Fibroblast of skin of left biceps (primary cell): ENCODE data around the gene PDXP.
"Not testable (repeated sequence)": the region's sequence is repeated elsewhere in the genome, so short reads cannot be mapped to it uniquely, and the experiment has no call there.

Source experiments
- DNase-seq, 2 experiments: peaks; one replicate each; pipeline ENCODE4 v3.0.0-alpha.2; 2013; ENCODE audit warnings: low read depth in 2 of 2

PDXP gene

DNA sequence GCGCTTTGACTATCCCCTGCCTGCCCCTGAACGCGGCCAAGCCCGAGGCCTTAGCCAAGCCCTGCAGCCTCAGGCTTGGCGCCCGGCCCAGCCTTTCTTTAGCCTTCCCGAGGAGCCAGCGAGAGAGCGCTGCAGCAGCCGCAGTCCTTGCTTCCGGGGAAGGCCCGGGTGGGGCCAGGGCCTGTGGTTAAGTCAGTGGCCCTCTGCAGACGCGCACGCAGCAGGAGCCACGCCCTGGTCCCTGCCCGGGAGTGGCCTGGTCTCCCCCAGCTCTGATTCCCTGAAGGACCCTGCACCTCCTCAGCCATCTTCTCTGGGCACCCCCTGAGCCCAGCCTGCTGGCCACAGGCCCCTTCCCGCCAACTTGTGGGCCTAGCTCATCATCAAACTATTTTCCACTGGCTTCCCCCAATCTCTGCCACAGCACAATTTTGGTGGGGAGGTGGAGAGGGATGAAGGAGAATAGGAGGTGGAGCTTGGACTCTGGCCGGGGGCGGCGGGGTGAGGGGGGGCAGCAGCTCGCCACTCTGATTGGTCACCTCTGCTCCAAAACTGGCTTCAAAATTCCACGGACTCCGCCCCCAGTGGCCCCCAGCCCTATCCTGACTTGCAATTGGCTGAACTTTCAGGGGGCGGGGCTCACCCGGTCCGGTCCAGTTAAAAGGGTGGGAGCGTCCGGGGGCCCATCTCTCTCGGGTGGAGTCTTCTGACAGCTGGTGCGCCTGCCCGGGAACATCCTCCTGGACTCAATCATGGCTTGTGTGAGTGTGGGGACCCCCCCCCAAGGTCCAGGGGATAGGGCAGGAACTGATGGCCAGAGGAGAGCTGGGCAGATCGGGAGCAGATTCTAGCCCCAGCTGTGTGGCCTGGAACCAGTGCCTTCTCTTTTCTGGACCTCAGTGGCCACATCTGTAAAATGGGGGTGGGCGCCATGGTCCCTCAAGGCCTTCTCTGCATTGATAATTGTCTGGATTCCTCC, 16.7 kb downstream of the PDXP start, which contains the start of gene LGALS1:
TSS of gene LGALS1 (plus strand) at position 686 of the 979 bp plus-strand sequence. CDS start at position 753, 67 bp downstream.
- peak; percentile 97 to 98 for DNase-seq

DNA sequence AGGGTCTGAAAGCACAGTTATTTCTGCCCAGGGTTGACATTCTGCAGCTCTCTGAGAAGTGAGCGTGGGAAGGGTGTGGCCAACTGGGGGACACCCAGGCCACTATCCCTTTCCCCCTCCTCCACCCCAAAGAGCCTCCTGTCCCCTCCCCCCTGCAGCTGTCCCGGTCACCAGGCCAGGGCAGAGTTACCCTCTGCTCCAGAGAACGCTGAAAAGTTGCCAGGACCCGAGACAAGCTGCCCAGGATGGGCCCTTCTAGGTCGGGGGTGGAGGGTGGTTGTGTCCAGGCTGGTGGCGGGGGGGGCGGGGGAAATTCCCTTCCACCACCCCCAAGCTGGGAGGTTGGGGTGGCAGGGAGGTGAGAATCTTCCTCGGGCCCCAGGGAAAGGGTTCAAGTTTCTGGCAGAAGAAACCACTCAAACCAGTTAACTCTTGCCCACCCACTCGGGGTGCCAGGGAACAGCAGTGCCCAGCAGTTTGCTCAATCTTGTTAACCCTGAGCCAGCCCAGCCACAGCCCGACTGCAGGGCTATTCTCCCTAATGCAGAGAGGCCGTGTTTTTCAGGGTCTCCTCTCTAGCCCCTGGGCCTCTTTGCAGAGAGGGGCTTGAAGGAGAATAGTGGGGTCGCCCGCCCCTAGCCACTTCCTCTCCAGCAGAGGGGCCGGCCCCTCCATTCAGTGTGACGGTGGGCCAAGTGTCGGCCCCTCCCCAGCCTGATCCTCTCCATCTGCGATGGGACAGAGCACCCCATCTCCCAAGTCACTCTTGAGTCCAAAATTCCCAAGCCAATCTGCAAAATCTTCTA, 17.6 kb downstream of the PDXP start:
- no peak for DNase-seq

DNA sequence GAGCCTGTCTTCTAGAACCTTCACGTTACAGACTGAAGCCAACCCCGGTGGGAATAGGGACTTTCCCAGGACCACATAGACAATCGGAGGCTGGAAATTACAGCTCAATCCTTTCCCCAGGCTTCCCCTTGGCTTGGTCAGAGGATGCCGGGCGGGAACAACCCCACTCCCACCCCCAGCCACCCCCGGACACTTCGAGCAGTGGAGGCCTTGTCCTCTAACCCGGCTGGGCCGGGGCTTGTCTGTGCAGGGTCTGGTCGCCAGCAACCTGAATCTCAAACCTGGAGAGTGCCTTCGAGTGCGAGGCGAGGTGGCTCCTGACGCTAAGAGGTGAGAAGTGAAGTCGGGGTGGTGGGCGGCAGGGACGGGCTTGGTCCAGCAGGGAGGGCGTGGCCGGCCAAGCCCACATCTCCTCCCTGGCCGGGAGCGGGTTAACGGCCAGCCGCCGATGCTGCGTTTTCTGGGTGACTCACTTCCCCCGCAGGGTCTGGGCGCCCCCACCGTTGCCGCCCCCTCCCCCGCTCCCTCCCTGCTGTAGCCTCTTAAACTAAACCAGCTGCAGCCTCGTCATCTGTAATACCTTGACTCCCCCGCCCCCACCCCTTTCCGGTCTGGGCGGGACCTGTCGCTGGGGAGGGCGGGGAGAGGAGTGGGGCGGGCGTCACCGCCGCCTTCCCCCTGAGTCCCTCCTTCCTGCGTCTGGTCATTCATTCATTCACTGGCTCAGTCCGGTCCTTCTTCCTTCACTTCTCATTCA, 18.4 kb downstream of the PDXP start:
- DNase-seq = peak; percentile 95

DNA sequence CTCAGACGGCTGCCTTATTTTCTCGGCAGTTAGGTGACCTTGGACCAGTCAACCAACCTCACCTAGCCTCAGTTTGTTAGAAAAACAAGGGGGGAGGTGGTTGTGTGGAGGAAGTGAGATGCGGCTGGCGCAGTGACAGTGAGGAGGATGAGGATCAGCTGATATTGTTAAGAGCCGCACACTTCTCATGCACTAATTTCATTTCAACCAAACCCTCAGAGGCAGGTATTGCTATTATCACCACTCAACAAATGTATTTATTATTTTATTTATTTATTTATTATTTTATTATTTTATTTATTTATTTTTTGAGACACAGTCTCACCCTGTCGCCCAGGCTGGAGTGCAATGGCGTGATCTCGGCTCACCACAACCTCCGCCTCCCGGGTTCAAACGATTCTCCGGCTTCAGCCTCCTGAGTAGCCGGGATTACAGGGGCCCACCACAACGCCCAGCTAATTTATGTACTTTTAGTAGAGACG, 19.0 kb downstream of the PDXP start:
- DNase-seq = no peak

DNA sequence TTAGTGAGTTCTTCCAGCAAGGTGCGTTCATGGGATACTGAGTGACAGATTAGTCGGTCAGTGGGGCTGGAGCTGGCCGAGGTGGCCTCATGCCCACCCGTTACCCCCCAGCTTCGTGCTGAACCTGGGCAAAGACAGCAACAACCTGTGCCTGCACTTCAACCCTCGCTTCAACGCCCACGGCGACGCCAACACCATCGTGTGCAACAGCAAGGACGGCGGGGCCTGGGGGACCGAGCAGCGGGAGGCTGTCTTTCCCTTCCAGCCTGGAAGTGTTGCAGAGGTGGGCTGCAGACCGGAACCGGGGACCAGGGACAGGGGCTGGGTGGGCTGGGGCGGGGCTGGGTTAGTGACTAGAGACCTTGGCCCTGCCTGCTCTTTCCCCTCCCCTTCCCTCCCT, 19.8 kb downstream of the PDXP start:
- no peak for DNase-seq

DNA sequence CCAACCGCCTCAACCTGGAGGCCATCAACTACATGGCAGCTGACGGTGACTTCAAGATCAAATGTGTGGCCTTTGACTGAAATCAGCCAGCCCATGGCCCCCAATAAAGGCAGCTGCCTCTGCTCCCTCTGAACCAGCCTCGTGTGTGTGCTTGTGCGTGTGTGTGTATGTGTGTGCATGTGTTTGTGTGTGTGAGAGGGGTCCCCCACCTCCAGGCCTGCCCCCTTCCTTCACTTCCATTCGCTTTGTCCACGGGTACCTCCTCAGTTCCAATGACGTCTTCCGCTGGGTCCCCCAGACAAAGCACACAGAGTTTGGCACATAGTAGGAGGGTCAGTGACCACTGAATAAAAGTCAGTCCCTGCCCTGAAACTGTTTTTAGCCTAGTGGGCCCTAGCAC, 21.1 kb downstream of the PDXP start:
- DNase-seq = no peak

DNA sequence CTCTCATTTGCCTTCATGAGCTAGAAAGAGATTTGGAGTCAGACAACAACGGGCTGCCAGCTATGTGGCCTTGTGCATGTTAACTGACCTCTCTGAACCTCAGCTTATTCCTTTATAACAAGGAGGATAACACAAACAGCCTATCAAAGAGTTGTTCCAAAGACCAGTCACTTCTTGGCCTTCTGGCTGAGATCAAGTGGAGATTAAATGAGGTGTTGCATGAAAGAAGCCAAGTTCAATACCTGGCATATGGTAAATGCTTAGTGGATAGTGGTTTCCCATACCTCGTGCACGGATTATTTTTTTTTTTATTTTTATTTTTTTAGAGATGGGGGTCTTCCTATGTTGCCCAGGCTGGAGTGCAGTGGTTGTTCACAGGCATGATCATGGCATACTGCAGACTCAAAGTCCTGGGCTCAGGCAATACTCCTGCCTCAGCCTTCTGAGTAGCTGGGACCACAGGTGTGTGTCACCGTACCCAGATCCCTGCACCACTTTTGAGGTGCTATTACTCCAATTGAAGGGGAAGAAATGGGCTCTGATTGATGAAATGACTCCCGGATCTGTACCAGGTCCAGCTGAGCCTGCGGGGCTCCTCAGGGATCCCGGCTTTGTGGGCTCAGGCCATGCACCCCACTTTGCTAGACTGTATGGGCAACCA, 21.8 kb downstream of the PDXP start:
- DNase-seq = no peak

DNA sequence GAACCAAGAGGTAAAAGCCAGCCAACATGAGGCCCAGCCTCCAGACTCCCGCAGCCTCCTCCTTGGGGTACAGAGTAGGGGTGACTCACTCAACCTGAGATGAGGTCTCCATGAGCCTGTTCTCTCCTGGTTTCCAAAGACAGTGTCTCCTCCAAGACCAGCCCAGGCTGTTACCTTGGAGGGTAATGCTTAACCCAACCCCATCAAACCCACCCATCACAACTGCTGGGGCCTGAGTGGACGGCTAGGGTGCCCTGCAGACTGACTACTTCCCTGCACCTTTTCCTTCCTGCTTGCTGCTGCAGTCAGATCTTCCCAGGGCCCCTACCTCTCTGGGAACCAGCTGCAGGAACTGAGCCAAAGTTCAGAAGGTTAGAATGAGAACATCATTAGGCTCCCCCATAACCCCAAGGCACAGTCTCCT, 22.5 kb downstream of the PDXP start:
- DNase-seq = no peak

DNA sequence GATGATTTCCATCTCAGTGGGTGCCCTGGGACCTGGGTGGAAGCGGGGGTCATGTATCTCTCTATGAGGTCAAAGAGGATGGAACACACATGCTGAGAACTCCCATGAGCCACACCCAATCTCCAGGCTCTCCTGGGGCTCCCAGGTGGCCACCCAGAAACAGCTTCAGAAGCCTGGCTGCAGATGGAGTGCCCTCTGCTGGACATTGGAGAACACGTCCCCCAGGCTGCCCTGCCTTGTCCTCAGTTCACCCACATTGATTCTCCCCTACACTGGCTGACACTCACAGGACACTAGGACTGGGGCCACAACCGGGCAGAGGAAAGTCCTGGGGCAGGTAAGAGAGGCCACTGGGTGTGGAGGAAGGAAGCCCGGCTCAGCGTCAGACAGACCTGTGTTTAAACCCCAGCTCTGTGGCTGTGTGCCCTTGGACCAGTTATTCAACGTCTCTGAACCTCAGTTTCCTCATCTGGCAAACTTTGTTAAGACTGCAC, 23.1 kb downstream of the PDXP start:
- DNase-seq = no peak

DNA sequence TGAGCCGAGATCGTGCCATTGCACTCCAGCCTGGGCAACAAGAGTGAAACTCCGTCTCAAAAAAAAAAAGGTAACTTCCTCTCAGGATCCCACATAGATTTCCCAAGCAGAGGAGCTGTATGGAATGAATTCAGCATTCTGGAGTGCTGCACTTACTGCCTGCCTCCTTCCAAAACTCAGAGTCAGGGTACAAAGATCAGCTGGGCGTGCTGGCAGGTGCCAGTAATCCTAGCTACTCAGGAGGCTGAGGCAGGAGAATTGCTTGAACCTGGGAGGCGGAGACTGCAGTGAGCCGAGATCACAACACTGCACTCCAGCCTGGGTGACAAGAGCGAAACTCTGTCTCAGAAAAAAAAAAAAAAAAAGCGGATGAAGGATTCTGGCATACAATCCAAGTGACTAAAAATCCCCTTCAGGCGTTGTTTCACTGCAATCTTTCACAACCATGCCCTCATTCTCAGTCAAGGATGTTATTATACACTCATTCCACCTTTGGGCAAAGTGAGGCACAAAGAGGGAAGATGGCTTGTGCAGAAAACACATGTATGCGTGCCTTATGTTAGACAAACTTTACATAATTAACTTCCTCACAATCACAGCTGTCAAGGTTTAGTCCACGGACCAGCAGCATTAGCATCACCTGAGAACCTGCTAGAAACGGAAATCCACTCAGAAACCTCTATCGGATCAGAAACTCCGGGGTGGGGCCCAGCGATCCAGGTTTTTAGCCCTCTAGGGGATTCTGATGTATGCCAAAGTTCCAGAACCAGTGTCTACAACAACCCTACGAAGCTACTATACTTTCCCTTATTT, 26.5 kb downstream of the PDXP start:
- no peak for DNase-seq

DNA sequence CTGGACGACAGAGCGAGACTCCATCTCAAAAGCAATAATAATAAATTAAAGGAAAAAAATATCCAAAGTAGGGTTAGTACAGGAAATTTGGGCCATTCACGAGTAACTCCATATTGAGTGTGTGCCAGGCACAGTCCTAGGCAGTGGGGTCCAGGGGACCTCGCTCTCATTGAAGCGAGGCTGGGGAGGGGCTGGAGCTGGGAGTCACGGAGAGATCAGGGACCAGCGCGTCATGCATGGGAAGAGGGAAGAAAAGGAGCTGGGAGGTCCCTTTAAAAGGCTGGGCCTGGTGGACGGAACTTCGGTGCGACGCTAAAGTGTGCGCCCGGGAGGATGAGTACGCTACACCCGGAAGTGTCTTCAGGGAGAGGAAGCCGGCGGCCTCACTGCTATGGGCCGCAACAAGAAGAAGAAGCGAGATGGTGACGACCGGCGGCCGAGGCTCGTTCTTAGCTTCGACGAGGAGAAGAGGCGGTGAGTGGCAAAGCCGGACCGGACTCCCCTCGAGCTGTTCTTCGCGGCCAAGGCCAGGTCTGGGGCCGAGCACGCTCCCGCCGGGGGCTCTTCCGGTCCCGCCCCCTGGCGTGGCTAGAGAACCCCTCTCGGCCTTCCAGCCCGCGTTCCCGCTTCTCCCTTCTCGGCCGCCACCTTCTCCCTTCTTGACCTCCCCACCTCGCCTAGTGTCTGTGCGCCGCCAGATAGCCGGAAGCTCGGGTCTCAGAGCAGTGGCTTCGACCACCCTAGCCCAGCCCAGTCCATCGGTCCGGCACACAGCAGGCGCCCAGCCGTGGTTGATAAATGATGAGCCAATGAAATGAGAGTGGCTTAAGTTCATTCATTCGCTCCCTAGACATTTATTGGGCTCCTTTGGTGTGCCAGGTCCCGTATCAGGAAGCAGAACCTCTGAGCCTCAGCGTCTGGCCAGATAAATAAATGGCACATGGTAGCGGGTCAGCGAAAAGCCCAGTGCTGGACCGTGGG, 27.8 kb downstream of the PDXP start, which contains the start of gene NOL12:
TSS of gene NOL12 (plus strand) at position 342 of the 981 bp plus-strand sequence. CDS start at position 392, 50 bp downstream.
- peak; percentile 59 to 62 for DNase-seq

DNA sequence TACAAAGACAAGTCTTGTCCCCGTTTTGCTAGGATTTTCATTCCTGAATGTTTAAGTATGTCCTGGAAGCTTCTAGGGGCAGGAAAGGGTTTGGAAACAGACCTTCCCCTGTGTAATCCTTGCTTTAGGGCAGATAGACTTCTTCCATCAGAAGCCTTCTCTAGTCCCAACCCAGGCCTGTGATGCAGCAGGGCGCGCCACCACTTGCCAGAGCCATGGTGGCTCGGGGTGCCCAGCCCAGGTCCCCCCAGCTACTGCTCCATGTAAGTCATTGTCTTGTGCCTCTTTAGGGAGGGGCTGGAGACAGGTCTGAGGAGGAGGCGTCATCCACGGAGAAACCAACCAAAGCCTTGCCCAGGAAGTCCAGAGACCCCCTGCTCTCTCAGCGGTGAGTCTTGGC, 31.9 kb downstream of the PDXP start:
- no peak for DNase-seq

DNA sequence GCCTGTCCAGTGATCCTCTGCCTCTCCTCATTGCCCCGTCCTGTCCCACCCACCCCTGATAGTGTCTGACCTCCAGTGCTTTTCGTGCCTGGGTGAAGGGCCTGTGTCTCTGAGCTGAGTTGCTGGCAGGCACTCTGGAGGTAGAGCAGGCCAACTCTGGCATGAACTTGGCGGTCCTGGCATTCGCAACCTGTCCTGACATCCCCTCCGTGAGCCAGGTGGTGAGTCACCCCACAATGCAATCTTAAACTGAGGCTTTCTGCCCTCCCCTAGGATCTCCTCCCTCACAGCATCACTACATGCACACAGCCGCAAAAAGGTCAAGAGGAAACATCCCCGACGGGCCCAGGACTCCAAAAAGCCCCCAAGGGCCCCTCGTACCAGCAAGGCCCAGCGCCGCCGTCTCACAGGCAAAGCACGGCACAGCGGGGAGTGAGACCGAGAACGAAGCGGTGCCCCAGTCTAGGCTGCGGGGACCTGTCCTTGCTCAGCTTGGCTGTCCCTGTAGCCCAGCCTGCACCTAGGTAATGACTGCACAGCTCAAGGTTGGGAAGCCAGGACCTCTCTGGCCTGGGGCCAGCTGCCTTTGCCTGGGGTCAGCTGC, 32.5 kb downstream of the PDXP start:
- DNase-seq = no peak

DNA sequence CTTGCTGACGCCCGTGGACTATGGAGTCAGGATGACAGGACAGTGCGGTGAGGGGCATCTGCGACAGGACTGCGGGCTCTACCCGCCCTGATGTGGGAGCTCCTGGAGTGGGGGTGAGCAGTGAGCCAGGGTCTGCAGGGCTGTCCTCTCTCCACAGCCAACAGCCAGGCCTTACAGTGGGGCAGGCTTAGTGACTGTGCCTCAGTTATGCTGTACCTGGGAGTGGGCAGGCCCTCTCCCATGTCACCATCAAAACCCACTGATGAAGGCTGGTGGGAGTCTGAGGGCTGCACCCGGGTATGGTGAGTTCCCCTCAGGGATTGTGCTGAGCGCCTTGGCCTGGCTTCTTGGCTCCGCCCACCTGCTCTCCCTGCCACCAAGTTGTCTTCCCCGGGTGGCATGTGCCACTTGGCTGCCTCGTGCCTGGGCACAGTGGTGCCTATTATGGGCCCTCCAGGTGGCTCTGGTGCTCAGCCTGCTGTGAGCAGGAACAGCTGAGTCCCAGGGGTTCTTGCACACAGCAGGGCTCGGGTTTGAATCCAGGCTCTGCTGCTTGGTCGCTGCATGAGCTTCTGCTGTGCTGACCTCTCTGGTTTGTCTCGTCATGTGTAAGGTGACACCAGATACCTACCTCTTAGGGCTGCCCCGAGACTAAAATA, 34.2 kb downstream of the PDXP start:
- no peak for DNase-seq

DNA sequence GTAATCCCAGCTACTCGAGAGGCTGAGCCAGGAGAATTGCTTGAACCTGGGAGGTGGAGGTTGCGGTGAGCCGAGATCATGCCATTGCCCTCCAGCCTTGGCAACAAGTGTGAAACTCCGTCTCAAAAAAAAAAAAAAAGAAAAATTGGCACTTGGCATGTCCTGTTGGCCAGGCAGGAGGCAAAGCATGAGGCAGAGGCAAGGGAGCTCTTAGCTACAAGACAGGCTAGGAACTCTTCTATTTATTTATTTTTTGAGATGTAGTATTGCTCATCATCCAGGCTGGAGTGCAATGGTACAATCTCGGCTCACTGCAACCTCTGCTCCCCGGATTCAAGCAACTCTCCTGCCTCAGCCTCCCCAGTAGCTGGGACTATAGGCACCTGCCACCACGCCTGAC, 35.6 kb downstream of the PDXP start:
- not testable (repeated sequence) for DNase-seq

DNA sequence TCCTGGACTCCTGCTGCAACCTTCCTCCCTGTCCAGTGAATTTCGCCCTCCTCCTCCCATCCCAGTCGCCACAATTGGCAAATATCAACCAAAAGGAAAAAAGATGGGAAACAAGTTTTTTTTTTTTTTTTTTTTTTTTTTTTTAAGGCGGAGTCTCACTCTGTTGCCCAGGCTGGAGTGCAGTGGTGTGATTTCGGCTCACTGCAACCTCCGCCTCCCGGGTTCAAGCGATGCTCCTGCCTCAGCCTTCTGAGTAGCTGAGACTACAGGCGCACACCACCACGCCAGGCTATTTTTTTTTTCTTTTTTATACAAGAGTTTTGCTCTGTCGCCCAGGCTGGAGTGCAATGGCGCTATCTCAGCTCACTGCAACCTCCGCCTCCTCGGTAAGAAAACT, 37.7 kb downstream of the PDXP start:
- not testable (repeated sequence) for DNase-seq

DNA sequence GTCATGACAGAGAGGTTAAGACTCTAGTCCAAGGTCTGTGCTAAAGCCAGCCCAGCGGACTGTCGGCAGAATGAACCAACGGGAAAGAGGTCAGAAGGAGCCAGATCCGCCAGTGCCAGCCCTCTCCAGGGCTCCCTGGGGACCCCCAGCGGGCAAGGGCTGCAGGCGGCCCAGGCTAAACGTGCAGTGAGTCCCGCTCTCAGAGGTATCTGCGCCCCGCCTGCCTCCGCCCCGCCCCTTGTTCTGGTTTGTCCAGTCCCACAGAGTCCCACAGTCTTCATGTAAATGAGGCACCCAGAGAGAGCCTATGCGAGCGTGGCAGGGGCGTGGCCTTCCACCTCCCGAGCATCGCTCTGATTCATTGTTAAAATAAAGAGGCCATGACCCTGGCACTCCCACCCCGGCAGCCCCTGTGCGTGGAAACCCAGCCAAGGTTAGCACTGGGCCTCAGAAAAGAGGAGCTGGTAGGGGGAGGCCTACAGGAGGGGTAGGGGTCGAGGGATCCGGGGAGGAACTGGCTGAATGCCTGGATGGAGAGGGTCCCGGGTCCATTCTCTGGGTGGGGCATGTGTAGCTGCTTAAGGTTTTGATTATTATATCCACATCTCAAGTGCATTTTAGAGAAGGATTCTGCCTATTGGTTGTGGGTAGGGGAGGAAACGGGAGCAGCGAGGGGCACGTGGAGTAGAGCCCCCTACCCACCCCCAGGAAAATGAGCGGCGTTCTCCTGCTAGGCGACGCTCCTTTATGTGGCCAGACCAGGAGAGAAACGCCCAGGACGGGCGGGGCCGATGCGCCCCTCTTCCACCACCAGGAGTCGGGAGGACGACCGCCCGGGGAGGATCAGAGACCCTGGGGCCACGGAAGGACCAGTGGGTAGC, 38.4 kb downstream of the PDXP start, which contains the start of gene TRIOBP:
TSS of gene TRIOBP (plus strand) at position 392 of the 881 bp plus-strand sequence. CDS start 4,318 bp downstream, outside the sequence.
- peak; percentile 78 to 84 for DNase-seq
